Activated T-cell treated with anti-CD3 and anti-CD28 coated beads, Interleukin-2, amount 50 U/mL, for 4 hours (primary cell): ENCODE results near the gene NSUN2. TPM values are rescaled to one million over a fixed set of nuclear protein-coding genes. Genes with fewer than 3 reads are reported as not detected.
"Not testable (repeated sequence)": the region's sequence is repeated elsewhere in the genome, so short reads cannot be mapped to it uniquely, and the experiment has no call there.

Experiments used
- ATAC-seq, 2 donors: fragments of 200-7000 bp; cut with Tn5 transposase; one replicate each; pipeline ENCODE4 v1.10.0; 2021
- DNase-seq: peaks from one replicate; pipeline ENCODE4 v3.0.0-alpha.2; 2020
- H3K27me3 Mint-ChIP-seq: one replicate; pipeline ENCODE4 v1.8.0; 2021; ENCODE audit warnings: low read depth, mixed read lengths
- H3K36me3 Mint-ChIP-seq: one replicate; pipeline ENCODE4 v1.8.0; 2022; ENCODE audit warnings: mixed read lengths; ENCODE audit not compliant: insufficient read depth
- H3K4me1 Mint-ChIP-seq: one replicate; pipeline ENCODE4 v1.8.0; 2021; ENCODE audit warnings: low read depth, mixed read lengths
- H3K4me3 Mint-ChIP-seq: one replicate; pipeline ENCODE4 v1.8.0; 2021; ENCODE audit warnings: mild to moderate bottlenecking, moderate library complexity, mixed read lengths
- H3K9me3 Mint-ChIP-seq: one replicate; pipeline ENCODE4 v1.8.0; 2021; ENCODE audit warnings: mixed read lengths
- total RNA-seq, 3 donors: library from RNA; stranded (reverse); gene quantifications; one replicate each; pipeline ENCODE4 v1.2.1, GENCODE V29; 2021

The NSUN2 gene
- total RNA-seq, 3 donors from 2014 or later = 160 to 175 (median 165) TPM

GRCh38 chr5:6576861-6577501, 55.9 kb downstream of the NSUN2 start:
- DNase-seq (no peak), ATAC-seq (no peak)
- no peaks in the 10 kb centered on the region for H3K4me1 Mint-ChIP-seq
- no peaks in the 10 kb centered on the region for H3K36me3 Mint-ChIP-seq
- H3K9me3 Mint-ChIP-seq = no peaks in the 10 kb centered on the region
- H3K27me3 Mint-ChIP-seq = peaks cover 29% of the 10 kb centered on the region
- H3K4me3 Mint-ChIP-seq = no peak overlapping the region

- peaks cover 22% of the 10 kb centered on the region for H3K27me3 Mint-ChIP-seq
- no peaks in the 10 kb centered on the region for H3K9me3 Mint-ChIP-seq
- no peaks in the 10 kb centered on the region for H3K4me1 Mint-ChIP-seq
- DNase-seq (no peak), ATAC-seq (no peak)
- no peaks in the 10 kb centered on the region for H3K36me3 Mint-ChIP-seq
- H3K4me3 Mint-ChIP-seq = no peak overlapping the region
Observed at GRCh38 chr5:6574537-6575245, 58.2 kb downstream of the NSUN2 start.

GRCh38 chr5:6574111-6574510, 58.7 kb downstream of the NSUN2 start:
- H3K9me3 Mint-ChIP-seq = no peaks in the 10 kb centered on the region
- ATAC-seq (no peak), DNase-seq (no peak)
- H3K4me1 Mint-ChIP-seq = no peaks in the 10 kb centered on the region
- H3K27me3 Mint-ChIP-seq = peaks cover 21% of the 10 kb centered on the region
- H3K4me3 Mint-ChIP-seq = no peak overlapping the region
- no peaks in the 10 kb centered on the region for H3K36me3 Mint-ChIP-seq

GRCh38 chr5:6573651-6574101, 59.2 kb downstream of the NSUN2 start:
- Mint-ChIP-seq H3K4me3 (no peak overlapping the region), H3K4me1 (no peaks in the 10 kb centered on the region), H3K27me3 (peaks cover 22% of the 10 kb centered on the region), H3K36me3 (no peaks in the 10 kb centered on the region), H3K9me3 (no peaks in the 10 kb centered on the region)
- ATAC-seq (no peak), DNase-seq (no peak)

GRCh38 chr5:6572825-6573380, 59.9 kb downstream of the NSUN2 start:
- Mint-ChIP-seq H3K36me3 (no peaks in the 10 kb centered on the region), H3K4me1 (no peaks in the 10 kb centered on the region), H3K4me3 (no peak overlapping the region), H3K9me3 (no peaks in the 10 kb centered on the region), H3K27me3 (peaks cover 22% of the 10 kb centered on the region)
- DNase-seq (no peak), ATAC-seq (no peak)

- Mint-ChIP-seq H3K4me3 (no peak overlapping the region), H3K9me3 (no peaks in the 10 kb centered on the region), H3K4me1 (no peaks in the 10 kb centered on the region), H3K36me3 (no peaks in the 10 kb centered on the region), H3K27me3 (peaks cover 19% of the 10 kb centered on the region)
- no peak for ATAC-seq
- no peak for DNase-seq
Observed at GRCh38 chr5:6572086-6572824, 60.6 kb downstream of the NSUN2 start.

GRCh38 chr5:6571607-6572006, 61.2 kb downstream of the NSUN2 start:
- H3K4me3 Mint-ChIP-seq, ATAC-seq, H3K9me3 Mint-ChIP-seq, H3K36me3 Mint-ChIP-seq, DNase-seq, H3K4me1 Mint-ChIP-seq: not testable (repeated sequence)
- H3K27me3 Mint-ChIP-seq = peaks cover 23% of the 10 kb centered on the region

GRCh38 chr5:6570530-6570929, 62.3 kb downstream of the NSUN2 start:
- Mint-ChIP-seq H3K4me1 (no peaks in the 10 kb centered on the region), H3K36me3 (no peaks in the 10 kb centered on the region), H3K9me3 (no peaks in the 10 kb centered on the region), H3K4me3 (no peak overlapping the region), H3K27me3 (peaks cover 27% of the 10 kb centered on the region)
- no peak for ATAC-seq
- DNase-seq = no peak

- peaks cover 27% of the 10 kb centered on the region for H3K27me3 Mint-ChIP-seq
- no peaks in the 10 kb centered on the region for H3K9me3 Mint-ChIP-seq
- DNase-seq (no peak), ATAC-seq (no peak)
- no peak overlapping the region for H3K4me3 Mint-ChIP-seq
- no peaks in the 10 kb centered on the region for H3K36me3 Mint-ChIP-seq
- H3K4me1 Mint-ChIP-seq = no peaks in the 10 kb centered on the region
Observed at GRCh38 chr5:6568889-6569288, 64.0 kb downstream of the NSUN2 start.

- ATAC-seq (no peak), DNase-seq (no peak)
- H3K36me3 Mint-ChIP-seq = no peaks in the 10 kb centered on the region
- H3K27me3 Mint-ChIP-seq = peaks cover 27% of the 10 kb centered on the region
- no peaks in the 10 kb centered on the region for H3K9me3 Mint-ChIP-seq
- no peak overlapping the region for H3K4me3 Mint-ChIP-seq
- H3K4me1 Mint-ChIP-seq = no peaks in the 10 kb centered on the region
Observed at GRCh38 chr5:6568383-6568782, 64.5 kb downstream of the NSUN2 start.

- peaks cover 27% of the 10 kb centered on the region for H3K27me3 Mint-ChIP-seq
- H3K9me3 Mint-ChIP-seq = no peaks in the 10 kb centered on the region
- no peaks in the 10 kb centered on the region for H3K36me3 Mint-ChIP-seq
- H3K4me1 Mint-ChIP-seq = no peaks in the 10 kb centered on the region
- H3K4me3 Mint-ChIP-seq = no peak overlapping the region
- no peak for ATAC-seq
- DNase-seq = no peak
Observed at GRCh38 chr5:6567835-6568234, 65.0 kb downstream of the NSUN2 start.

GRCh38 chr5:6567068-6567467, 65.8 kb downstream of the NSUN2 start:
- Mint-ChIP-seq H3K4me1 (no peaks in the 10 kb centered on the region), H3K4me3 (no peak overlapping the region), H3K27me3 (peaks cover 30% of the 10 kb centered on the region), H3K36me3 (no peaks in the 10 kb centered on the region), H3K9me3 (no peaks in the 10 kb centered on the region)
- DNase-seq (no peak), ATAC-seq (no peak)

- no peaks in the 10 kb centered on the region for H3K4me1 Mint-ChIP-seq
Observed at GRCh38 chr5:6565492-6565891, 67.4 kb downstream of the NSUN2 start.

GRCh38 chr5:6557807-6558575, 74.9 kb downstream of the NSUN2 start:
- ATAC-seq (no peak), DNase-seq (no peak)
- no peaks in the 10 kb centered on the region for H3K36me3 Mint-ChIP-seq
- no peaks in the 10 kb centered on the region for H3K4me1 Mint-ChIP-seq
- H3K9me3 Mint-ChIP-seq = no peaks in the 10 kb centered on the region
- peaks cover 12% of the 10 kb centered on the region for H3K27me3 Mint-ChIP-seq
- no peak overlapping the region for H3K4me3 Mint-ChIP-seq

More at GRCh38 chr5:6565492-6565891, 67.4 kb downstream of the NSUN2 start:
- DNase-seq = no peak
- H3K27me3 Mint-ChIP-seq = peaks cover 27% of the 10 kb centered on the region
- ATAC-seq = no peak
- H3K9me3 Mint-ChIP-seq = no peaks in the 10 kb centered on the region
- no peaks in the 10 kb centered on the region for H3K36me3 Mint-ChIP-seq
- H3K4me3 Mint-ChIP-seq = no peak overlapping the region
